ENCODE measurements around the gene IKBKG.
"Not testable (repeated sequence)": the region's sequence is repeated elsewhere in the genome, so short reads cannot be mapped to it uniquely, and the experiment has no call there.

The IKBKG gene

DNA sequence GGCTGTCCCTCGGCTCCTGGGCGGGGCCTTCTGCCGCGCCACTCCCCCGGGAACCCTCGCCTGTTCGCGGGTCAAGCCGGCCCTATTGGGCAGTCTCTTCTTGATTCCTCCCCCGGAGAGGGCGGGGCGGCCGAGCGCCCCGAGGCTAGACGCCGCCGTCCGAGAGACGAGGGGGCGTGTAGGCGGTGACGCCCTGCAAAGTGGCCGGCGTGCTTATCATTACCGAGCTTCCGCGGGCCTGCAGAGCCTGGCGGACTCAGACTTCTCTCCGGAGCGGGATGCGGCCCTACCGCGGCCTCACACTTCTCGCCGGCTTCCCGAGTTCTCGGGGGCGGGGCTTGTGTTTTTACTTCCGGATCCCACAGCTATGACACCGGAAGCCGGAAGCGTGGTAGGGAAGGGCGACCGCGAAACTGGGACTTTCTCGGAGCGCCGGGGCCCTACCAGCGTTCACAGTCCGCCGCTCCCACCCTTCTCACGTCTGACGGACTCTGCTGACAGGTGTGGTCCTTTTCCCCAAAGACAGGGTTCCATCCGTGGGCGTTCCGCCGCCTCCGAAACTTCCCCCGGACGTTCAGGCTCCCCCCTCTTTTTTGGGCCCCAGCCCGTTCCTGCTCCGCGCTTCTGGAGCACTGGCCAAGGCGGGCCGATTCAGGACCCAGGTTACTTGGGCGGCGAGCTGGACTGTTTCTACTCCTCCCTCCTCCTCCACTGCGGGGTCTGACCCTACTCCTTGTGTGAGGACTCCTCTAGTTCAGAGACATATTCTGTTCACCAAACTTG, at the start of gene IKBKG:
Gene IKBKG (plus strand): TSS at position 376 of the 783 bp plus-strand sequence. CDS start 4,383 bp downstream, outside the sequence.
- Mint-ChIP-seq H3K4me3 (peak within 1 kb of the TSS; percentile 88), H3K27me3 (no peaks in the 10 kb centered on the region), H3K9me3 (no peaks in the 10 kb centered on the region), H3K4me1 (peaks cover 55% of the 10 kb centered on the region), H3K27ac (peak within 1 kb of the TSS; percentile 95), H3K36me3 (peaks cover 25% of the 10 kb centered on the region)
- peak; percentile 92 for ATAC-seq

DNA sequence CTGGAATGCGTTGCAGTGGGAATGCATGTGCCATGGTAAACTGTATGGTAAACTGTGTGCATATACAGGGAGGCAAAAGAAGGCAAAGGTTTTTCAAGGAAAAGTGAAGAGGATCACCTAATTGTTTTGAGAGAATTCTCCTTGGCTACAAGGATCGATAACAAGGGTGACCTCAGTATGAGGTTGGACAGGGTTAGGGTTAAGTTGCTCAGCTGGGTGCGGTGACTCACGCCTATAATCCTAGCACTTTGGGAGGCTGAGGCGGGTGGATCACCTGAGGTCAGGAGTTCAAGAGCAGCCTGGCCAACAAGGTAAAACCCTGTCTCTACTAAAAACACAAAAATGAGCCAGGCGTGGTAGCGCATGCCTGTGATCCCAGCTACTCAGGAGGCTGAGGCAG, 46.0 kb upstream of the IKBKG start:
- not testable (repeated sequence) for ATAC-seq, H3K4me1 Mint-ChIP-seq, H3K4me3 Mint-ChIP-seq, H3K9me3 Mint-ChIP-seq, H3K27ac Mint-ChIP-seq, H3K27me3 Mint-ChIP-seq
- peaks cover 15% of the 10 kb centered on the region for H3K36me3 Mint-ChIP-seq

DNA sequence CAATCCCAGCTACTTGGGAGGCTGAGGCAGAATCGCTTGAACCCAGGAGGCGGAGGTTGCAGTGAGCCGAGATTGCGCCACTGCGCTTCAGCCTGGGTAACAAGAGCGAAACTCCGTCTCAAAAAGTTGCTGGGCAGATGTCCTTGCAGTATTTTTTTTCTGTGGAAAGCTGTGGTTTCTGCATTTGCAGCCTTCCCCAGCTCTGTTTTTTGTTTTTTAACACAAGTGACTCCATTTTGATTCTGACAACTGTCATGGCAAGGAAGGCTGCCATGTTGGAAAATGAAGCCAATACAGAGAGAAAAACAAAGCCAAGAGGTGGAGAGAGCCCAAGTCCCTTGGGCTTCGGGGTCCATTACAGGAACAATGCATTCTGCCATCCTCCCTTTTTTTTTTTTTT, 45.3 kb upstream of the IKBKG start:
- Mint-ChIP-seq H3K27me3 (no peaks in the 10 kb centered on the region), H3K4me1 (no peaks in the 10 kb centered on the region), H3K4me3 (no peak overlapping the region), H3K9me3 (no peaks in the 10 kb centered on the region), H3K36me3 (peaks cover 20% of the 10 kb centered on the region), H3K27ac (no peak overlapping the region)
- ATAC-seq = no peak

- Mint-ChIP-seq H3K36me3 (peaks cover 20% of the 10 kb centered on the region), H3K9me3 (no peaks in the 10 kb centered on the region), H3K27ac (no peak overlapping the region), H3K4me1 (no peaks in the 10 kb centered on the region), H3K27me3 (no peaks in the 10 kb centered on the region), H3K4me3 (no peak overlapping the region)
- ATAC-seq = no peak
Measured at GRCh38 chrX:154502989-154503388, 44.4 kb upstream of the IKBKG start.

DNA sequence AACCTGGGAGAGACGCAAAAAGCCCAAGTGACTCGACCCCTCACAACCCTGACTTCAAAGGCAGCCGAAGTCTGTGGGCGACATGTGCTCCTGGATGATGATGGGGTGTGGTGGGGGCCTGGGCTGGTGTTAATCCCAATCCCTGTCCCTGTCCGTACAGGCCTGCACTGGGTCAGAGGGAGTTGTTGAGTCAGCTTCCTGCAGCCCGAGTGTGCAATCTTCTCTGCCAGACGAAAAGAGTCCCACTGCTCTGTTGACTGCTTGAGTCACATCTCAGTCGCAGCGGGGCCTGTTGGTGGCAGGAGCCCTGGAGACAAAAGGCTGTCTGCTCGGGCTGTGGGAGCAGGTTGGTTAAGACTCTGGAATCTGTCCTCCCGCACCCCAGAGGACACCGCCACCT, 41.7 kb upstream of the IKBKG start:
- Mint-ChIP-seq H3K36me3 (peaks cover 40% of the 10 kb centered on the region), H3K4me3 (no peak overlapping the region), H3K27ac (no peak overlapping the region), H3K27me3 (no peaks in the 10 kb centered on the region), H3K4me1 (peaks cover 7% of the 10 kb centered on the region), H3K9me3 (no peaks in the 10 kb centered on the region)
- no peak for ATAC-seq

DNA sequence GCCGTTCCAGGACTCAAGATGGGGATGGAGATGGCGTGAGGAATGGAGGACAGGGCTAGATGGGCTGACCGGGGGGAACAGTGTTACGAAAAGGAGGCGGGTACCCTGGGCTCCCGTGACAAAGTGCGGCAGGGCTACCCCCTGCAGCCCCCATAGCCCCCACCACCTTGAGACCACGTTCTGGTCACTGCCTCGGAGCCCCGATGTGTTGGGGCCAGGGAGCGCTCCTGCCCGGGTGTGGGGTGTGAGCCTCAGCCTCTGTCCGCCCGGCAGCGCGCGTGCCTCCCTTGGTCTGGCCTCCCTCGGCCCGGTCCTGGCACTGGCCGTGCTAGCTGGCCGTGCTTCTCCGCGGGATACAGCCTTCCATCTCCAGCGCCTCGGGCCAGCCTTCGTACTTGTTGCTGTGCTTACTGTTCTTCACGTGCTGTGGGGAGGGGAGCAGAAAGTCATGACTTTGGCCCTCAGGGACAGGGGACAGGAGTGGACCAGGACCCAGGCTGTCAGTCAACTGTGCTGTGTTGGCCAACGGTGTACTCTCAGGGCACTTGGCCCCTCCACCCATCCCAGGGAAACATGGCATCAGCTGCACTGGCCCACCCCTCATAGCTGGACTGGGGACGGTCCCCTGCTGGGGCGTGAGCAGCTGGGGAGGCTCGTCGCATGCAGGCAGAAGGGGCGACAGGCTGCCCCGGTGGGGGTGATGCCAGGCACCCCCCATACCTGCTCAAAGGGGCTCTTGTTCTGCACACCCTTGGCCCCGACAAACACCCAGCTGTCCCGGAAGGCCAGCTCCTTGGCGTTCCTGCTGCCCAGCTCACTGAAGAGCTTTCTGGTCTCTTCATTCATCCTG, 40.7 kb upstream of the IKBKG start:
- H3K27me3 Mint-ChIP-seq = no peaks in the 10 kb centered on the region
- no peak overlapping the region for H3K27ac Mint-ChIP-seq
- no peak overlapping the region for H3K4me3 Mint-ChIP-seq

DNA sequence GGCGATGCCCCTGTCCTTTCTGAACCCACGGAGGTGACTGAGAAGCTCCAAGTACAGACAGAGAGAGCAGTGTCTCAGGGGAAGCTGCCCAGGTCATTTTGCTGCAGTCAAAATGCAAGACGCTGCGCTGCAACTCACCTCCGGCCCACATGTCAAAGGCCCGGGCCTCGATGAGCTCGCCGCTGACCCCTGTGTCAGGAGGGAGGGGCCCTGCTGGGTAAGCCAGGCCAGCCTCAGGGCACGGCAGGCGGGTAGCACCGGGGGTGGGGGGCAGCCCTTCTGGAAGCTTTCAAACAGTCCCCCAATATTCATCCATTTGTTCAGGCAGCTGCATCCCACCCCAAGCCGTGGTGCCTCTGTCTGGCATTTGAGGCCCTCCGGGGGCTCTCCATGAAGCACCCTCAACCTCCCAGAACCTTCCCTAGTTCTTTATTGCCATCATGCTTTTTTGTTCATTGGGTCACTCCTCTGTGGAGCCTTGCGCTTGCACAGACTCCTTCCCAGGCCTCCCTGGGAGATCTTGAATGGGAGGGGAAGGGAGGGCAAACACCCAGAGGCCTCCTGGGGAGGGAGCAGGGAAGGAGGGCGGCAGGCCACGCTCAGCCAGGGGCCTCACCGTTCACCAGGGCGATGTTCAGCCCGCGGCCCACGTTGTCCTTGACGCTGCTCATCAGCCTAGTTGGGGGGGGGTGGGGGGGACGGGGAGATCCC, 39.6 kb upstream of the IKBKG start:
- no peak for ATAC-seq
- peaks cover 44% of the 10 kb centered on the region for H3K36me3 Mint-ChIP-seq
- H3K27ac Mint-ChIP-seq = no peak overlapping the region
- H3K4me3 Mint-ChIP-seq = no peak overlapping the region
- H3K27me3 Mint-ChIP-seq = no peaks in the 10 kb centered on the region
- H3K9me3 Mint-ChIP-seq = no peaks in the 10 kb centered on the region
- H3K4me1 Mint-ChIP-seq = peaks cover 7% of the 10 kb centered on the region

More for the DNA sequence above, 40.7 kb upstream of the IKBKG start:
- no peak for ATAC-seq
- H3K36me3 Mint-ChIP-seq = peaks cover 44% of the 10 kb centered on the region
- peaks cover 7% of the 10 kb centered on the region for H3K4me1 Mint-ChIP-seq
- no peaks in the 10 kb centered on the region for H3K9me3 Mint-ChIP-seq

GRCh38 chrX:154508384-154508745, 39.1 kb upstream of the IKBKG start:
- Mint-ChIP-seq H3K4me3 (no peak overlapping the region), H3K36me3 (peaks cover 44% of the 10 kb centered on the region), H3K27ac (peak overlapping the region; percentile 6), H3K9me3 (no peaks in the 10 kb centered on the region), H3K27me3 (no peaks in the 10 kb centered on the region), H3K4me1 (peaks cover 8% of the 10 kb centered on the region)
- no peak for ATAC-seq

DNA sequence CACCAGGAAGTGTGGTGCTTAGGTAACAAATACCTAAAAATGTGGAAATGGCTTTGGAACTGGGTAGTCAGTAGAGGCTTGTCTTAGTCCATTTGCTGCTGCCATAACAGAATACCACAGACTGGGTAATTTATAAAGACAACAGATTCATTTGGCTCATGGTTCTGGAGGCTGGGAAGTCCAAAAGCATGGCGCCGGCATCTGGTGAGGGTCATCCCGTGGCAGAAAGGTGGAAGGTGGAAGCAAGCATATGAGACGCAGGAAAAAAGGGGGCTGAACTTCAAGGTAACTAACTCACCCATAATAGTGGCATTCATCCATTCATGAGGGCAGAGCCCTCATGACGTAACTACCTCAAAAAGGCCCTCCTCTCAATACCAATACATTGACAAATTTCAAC, 38.0 kb upstream of the IKBKG start:
- Mint-ChIP-seq H3K27ac (no peak overlapping the region), H3K36me3 (peaks cover 51% of the 10 kb centered on the region), H3K4me1 (peaks cover 16% of the 10 kb centered on the region), H3K27me3 (no peaks in the 10 kb centered on the region), H3K9me3 (no peaks in the 10 kb centered on the region), H3K4me3 (no peak overlapping the region)
- ATAC-seq = no peak

- peaks cover 38% of the 10 kb centered on the region for H3K36me3 Mint-ChIP-seq
Measured at GRCh38 chrX:154511761-154512160, 35.7 kb upstream of the IKBKG start.

DNA sequence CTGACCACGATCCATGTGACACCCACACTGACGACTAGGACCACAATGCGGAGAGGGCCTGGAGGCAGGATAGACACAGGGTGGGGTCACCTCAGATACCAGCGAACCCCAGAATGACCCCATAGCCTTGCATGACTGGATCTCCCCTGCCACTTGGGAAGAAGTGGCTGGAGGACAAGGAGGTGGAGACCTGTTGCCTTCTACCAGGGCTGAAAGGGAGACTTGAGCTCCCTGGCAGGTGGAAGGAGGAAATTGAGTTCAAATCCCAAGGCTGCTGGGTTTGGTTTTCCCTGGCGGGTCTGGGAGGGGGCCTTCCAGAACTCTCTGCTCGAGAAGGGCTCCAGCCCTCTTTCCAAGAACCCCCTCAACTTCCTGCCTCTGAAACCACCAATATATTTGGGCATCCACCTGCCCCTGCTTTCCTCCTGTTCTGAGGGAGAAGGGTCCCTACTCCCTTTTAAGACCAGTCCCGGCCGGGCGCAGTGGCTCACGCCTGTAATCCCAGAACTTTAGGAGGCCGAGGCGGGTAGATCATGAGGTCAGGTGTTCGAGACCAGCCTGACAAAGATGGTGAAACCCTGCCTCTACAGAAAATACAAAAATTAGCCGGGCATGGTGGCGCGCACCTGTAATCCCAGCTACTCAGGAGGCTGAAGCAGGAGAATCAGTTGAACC, 34.4 kb upstream of the IKBKG start:
- Mint-ChIP-seq H3K9me3 (no peaks in the 10 kb centered on the region), H3K27ac (no peak overlapping the region), H3K36me3 (peaks cover 36% of the 10 kb centered on the region), H3K4me1 (peaks cover 30% of the 10 kb centered on the region), H3K4me3 (no peak overlapping the region), H3K27me3 (no peaks in the 10 kb centered on the region)
- ATAC-seq = no peak

More at GRCh38 chrX:154511761-154512160, 35.7 kb upstream of the IKBKG start:
- ATAC-seq = no peak
- Mint-ChIP-seq H3K27me3 (no peaks in the 10 kb centered on the region), H3K9me3 (no peaks in the 10 kb centered on the region), H3K4me3 (no peak overlapping the region), H3K4me1 (peaks cover 29% of the 10 kb centered on the region), H3K27ac (no peak overlapping the region)

DNA sequence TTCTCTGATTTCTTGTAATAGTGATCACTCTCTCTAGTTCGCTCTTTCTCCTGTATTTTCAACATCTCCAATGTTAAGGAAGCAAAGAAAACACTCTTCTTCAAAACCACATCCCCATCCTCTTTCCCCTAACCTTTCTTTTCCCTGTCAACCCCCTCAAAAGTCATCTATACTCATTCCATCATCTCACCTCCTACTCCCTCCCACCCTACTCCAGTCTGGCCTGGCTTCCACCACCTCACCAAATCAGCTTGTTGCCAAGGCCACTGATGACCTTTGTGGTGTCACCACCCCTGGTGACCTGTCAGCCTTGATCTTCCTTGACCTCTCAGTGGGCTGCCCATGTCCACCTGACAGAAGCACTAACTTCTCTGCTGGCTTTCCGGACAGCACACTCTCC, 33.7 kb upstream of the IKBKG start:
- H3K27me3 Mint-ChIP-seq = no peaks in the 10 kb centered on the region
- H3K9me3 Mint-ChIP-seq = no peaks in the 10 kb centered on the region
- peaks cover 28% of the 10 kb centered on the region for H3K4me1 Mint-ChIP-seq
- peak overlapping the region; percentile 42 for H3K4me3 Mint-ChIP-seq
- peak overlapping the region; percentile 62 for H3K27ac Mint-ChIP-seq
- ATAC-seq = no peak
- peaks cover 32% of the 10 kb centered on the region for H3K36me3 Mint-ChIP-seq

GRCh38 chrX:154515090-154515965, 32.1 kb upstream of the IKBKG start:
- Mint-ChIP-seq H3K36me3 (peaks cover 18% of the 10 kb centered on the region), H3K27me3 (no peaks in the 10 kb centered on the region), H3K9me3 (no peaks in the 10 kb centered on the region), H3K4me1 (peaks cover 23% of the 10 kb centered on the region), H3K27ac (peak overlapping the region; percentile 83), H3K4me3 (peak overlapping the region; percentile 82)
- peak; percentile 44 for ATAC-seq

All from stimulated activated memory B cell treated with anti-CD40 and anti-IgM and Interleukin-4, amounts not matched to agents 10 μg/mL and 1 μg/mL and 100 μg/mL, for 72 hours (primary cell).